NCI-H1436 treated with DMSO at 0.1 percent for 48 hours (cell line): Measurements from ENCODE around the gene RNLS.

Experiments
- DNase-seq: peaks from one replicate; lab custom pipeline; 2025; lab: John Stamatoyannopoulos, UW

RNLS gene

DNA sequence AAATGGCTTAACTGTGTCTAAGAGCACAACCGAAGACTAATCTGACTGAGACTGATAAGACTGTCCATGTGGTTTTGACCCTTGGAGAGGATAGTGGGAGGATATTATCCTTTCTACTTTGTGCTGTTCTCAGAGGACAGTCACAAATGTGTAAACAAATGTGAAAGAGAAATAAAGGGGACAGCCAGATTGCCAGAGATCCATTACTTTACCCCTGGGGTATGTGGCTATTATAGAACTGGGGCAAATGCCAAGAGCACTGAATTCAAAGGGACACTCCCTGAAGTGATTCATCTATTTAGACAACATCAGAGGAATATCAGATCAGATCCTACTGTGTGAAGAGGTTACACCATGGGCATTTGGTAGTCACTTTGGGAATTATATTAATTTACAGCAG, 154.7 kb downstream of the RNLS start:
- DNase-seq, result no peak

GRCh38 chr10:88427024-88427423, 156.1 kb downstream of the RNLS start:
- DNase-seq, result no peak

GRCh38 chr10:88424881-88425280, 158.2 kb downstream of the RNLS start:
- no peak for DNase-seq

GRCh38 chr10:88423732-88424131, 159.4 kb downstream of the RNLS start:
- DNase-seq, result no peak

DNA sequence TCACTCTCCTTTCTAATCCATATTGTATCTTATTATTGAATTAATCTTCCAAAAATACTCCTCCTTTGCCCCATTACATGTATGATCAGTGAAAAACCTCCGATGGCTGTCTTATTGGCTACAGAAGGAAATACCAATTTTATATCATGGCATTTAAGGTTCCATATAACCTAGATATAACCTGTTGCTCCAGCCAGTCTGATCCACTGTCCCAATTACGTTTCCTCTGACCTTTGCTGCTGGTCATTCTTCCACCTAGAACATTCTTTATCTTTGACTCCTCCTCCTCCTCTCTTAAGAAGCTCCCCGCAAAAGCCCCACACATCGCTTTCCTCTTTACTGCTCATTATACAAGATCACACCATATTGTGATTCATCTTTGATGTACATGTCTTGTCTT, 161.5 kb downstream of the RNLS start:
- no peak for DNase-seq

DNA sequence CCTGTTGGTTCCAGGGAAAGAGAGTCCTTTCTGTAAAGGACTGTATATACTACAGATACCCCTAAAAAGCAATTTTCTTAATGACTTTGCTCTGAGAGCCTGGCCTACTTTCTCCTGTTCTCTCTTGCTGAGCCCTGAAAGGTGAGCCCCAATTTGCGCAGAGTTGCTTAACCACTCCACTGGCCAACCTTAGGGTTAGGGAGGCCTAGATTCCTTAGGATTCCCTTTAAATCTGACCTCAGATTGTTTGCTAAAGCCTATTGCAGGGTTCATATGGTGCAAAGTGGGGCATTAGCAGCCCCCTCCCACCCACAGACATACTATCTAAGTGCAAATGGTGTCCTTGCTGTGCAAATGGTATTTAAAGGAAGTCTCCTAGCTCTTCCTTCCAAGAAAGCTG, 164.2 kb downstream of the RNLS start:
- DNase-seq, result no peak

GRCh38 chr10:88417387-88418030, 165.6 kb downstream of the RNLS start:
- DNase-seq, result no peak

DNA sequence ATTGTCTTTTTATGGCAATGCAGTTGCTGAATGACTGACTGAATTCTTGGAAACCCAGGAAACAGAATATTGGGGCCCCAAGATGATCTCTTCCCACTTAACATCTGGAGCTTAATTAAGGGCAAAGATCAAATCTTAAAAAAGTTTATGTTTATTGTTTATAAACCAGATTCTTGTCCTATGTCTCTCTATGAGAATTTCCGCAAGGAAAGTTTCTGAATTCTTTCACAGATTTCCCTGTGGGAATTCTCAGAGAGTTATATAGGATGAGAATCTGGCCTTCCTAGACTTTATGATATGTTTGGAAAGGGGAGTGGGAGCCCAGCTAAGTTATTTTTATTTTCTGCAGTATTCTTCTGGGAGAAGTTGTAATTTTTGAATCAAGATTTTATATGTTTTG, 166.3 kb downstream of the RNLS start:
- no peak for DNase-seq

GRCh38 chr10:88415533-88416130, 167.5 kb downstream of the RNLS start:
- no peak for DNase-seq

- DNase-seq, result no peak
Observed at GRCh38 chr10:88413412-88413811, 169.7 kb downstream of the RNLS start.

DNA sequence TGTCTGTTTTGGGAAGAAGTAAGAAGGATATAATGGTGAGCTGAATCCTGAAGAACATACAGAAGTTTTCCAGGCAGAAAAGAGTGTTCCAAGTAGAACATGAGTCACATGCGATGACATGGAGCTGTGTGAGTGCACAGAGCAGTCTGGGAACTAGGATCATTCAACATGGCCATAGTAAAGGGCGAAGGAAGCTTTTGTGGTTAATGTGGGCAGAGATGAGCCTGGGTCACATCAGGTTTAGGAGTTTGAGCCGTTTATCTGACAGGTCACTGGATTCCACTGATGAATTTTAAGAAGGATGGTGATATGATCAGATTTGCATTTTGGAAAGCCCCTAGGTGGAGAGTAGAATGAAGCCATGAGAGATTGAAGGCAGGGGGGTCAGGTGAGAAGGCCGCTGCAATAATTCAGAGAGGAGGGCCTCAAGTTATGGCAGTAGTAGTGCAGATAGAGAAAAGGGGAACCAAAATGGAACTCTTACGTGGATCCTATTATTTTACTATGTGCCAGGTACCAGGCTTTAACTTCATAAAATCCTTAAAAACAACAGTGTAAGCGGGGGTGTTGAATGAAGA, 171.3 kb downstream of the RNLS start:
- no peak for DNase-seq

- DNase-seq, result no peak
Observed at GRCh38 chr10:88409824-88410223, 173.3 kb downstream of the RNLS start.

DNA sequence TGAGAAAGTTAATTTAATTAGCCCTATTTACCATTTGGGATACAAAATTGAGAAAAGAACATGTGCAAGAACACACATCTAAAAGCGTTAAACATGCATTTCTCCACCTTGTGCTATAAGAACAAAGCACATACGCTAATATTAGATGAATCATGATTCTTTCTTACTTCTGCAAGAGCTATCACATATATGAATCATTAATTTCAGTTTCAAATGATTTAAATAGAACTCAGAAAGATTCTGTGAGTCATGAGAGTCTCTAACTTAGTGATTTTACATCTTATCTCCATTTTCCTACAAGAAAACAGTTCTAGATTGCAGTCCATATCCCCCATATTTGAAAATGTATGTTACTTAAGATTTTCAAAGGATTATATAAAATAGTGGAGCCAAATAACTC, 173.9 kb downstream of the RNLS start:
- no peak for DNase-seq

DNA sequence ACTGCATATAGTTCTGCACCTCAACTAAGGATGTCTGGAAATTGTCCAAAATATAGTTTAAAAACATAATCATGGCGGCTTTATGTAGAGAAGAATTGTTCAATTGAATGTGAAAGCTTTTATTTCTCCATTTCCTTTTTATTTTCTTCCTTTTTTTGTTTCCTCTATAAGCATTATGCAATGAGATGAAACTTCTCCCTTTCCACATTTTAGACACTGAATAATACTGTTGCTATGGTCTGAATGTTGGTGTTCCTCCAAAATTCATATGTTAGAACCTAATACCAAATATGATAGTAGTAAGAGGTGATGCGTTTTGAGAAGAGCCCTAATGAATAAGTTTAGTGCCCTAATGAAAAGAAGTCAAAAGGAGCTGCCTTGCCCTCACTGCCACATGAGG, 175.0 kb downstream of the RNLS start:
- DNase-seq, result no peak

- no peak for DNase-seq
Observed at GRCh38 chr10:88404133-88404532, 179.0 kb downstream of the RNLS start.

GRCh38 chr10:88401671-88402347, 181.3 kb downstream of the RNLS start:
- no peak for DNase-seq

DNA sequence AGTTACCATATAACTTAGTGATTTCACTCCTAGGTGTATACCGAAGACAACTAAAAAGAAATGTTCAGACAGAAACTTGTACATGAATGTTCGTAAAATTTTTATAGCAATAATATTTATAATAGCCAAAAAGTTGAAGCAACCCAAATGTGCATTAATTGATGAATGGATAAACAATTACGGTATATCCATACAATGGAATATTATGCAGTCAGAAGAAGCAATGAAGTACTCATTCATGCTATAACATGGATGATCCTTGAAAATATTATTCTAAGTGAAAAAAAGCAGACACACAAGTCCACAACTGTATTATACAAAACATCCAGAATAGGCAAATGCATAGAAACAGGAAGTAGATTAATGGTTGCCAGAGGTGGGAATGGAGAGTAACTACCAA, 183.9 kb downstream of the RNLS start:
- no peak for DNase-seq

GRCh38 chr10:88395677-88396076, 187.4 kb downstream of the RNLS start:
- no peak for DNase-seq

GRCh38 chr10:88392222-88392621, 190.9 kb downstream of the RNLS start:
- DNase-seq, result no peak

GRCh38 chr10:88390041-88390440, 193.1 kb downstream of the RNLS start:
- no peak for DNase-seq

DNA sequence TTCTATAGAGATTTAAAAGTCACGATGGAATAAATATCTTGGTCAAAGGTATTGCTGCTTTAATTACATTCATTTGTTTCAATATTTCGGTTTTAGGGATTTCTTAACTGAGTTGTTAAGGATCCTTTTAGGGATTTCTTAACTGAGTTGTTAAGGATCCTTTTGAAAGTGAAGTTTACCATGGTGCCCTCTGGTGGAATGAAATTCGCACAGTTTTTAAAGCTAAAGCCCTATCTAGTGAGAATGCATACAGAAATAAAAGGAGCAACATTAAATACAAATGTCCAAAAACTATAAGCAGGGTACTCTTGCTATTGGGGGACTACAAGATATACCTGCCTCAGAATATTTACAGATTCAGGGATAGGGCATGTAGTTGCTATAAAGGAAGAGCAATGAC, 193.7 kb downstream of the RNLS start:
- no peak for DNase-seq

DNA sequence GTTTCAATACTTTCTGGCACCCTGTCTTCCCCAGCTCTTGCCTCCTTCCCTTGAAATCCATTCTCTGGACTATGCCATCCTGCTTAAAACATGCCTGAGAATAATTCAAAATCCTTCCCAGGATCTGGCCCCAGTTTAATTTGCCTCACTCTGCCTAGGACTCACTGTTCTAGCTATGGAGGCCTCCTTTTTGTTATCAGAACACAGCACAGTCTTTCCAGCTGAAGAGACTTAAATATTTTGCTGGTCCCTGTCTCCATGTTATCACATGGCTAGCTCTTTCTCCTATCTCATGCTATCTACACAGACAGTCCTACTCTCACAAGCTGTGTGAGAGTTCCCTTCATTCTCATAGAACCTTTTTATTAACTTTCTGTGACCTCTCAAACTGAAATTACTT, 194.8 kb downstream of the RNLS start:
- no peak for DNase-seq
